GM18858 (cell line): ENCODE measurements around the gene TNNT1.
"Not testable (repeated sequence)": the region's sequence is repeated elsewhere in the genome, so short reads cannot be mapped to it uniquely, and the experiment has no call there.

Experiments
- ATAC-seq: cut with Tn5 transposase; IDR thresholded peaks from one replicate; pipeline ENCODE4 v1.9.1; 2021; ENCODE audit not compliant: unreplicated experiment

Gene TNNT1

GRCh38 chr19:55171440-55171839, 22.4 kb upstream of the TNNT1 start:
- ATAC-seq, result no peak

DNA sequence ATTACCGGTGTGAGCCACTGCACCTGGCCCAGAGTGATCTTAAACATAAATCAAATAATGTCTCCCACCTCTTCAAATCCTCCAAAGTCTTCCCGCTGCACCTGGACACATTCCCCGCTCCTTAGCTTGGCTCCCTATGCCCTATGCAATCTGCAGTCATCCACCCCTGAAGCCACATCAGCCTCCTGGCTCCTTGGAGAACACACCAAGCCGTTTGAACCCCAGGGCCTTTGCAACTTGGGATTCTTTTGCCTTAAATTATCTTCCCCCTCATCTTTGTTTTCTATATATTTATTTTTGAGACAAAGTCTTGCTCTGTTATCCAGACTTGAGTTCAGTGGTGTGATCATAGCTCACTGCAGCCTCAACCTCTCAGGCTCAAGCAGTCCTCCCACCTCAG, 20.1 kb upstream of the TNNT1 start:
- no peak for ATAC-seq

- no peak for ATAC-seq
Measured at GRCh38 chr19:55166530-55167268, 17.7 kb upstream of the TNNT1 start, which contains the start of gene DNAAF3. TSS of gene DNAAF3 (minus strand) at chr19:55166613. CDS start at chr19:55166413, 200 bp downstream.

DNA sequence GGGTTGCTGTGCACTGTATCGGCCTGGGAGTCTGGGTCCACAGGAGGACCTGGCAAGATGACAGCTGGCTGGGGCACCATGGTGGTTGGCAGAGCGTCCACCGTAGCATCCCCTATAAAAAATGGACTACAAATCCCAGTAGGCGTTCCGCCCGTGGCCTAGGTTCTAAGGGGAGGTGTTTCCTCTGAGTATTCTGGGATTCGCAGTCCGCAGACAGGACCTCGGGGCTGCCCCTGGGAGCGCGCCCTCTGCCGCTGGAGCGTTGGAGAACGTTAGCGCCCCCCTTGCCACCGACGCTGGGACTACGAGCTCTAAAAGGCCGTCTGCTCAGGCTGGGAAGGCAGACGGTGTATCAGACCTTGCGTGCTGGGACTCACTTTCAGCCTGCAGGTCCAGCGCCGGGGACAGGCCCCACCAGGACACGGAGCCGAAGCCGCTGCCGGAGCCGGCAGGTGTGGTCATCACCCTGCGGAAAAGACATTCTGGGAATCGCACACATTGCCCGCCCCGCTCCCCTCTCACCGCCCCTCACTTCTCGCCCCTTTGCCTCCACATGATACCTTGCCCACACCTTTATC, 17.0 kb upstream of the TNNT1 start:
- no peak for ATAC-seq

GRCh38 chr19:55161571-55162322, 12.7 kb upstream of the TNNT1 start:
- no peak for ATAC-seq

- no peak for ATAC-seq
Measured at GRCh38 chr19:55160986-55161365, 12.0 kb upstream of the TNNT1 start.

DNA sequence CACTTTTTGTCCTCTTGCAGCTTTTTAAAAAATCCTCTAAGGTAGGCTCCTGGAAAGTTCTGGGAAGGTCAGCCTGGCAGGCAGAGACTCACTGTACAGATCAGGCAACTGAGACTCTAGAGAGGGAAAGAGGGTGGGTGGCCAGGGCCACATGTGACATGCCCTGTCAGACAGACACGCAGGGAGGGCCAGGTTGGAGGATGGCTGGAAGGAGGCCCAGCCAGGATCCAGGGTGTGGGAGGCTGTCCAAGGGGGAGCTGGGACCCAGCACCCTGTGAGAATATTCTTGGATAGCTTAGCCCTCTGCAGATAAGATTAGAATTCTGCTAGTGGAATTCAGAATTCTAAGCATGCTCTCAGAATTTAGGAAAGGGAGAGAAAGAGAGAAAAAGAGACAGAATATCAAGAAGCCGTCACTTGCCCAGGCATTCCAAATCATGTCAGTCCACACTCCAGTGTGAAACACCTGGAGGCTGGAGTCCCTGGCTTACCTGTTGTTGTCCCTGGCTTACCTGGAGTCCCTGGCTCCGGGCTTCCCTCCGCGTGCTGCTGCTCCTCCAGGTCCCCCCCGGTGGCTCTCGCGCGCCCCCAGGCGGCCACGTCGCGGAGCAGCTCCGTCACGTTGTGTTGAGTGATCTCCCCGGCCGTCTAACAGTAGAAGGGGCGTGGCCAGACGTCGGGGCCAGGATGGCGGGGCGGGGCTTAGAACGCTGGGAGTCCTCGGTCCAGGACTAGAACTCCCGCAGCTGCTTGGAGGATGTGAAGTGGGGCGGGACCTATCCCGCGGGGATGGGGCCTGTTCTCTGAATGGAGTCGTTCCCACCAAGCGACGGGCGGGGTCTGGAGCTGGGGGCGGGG, 11.4 kb upstream of the TNNT1 start:
- no peak for ATAC-seq

DNA sequence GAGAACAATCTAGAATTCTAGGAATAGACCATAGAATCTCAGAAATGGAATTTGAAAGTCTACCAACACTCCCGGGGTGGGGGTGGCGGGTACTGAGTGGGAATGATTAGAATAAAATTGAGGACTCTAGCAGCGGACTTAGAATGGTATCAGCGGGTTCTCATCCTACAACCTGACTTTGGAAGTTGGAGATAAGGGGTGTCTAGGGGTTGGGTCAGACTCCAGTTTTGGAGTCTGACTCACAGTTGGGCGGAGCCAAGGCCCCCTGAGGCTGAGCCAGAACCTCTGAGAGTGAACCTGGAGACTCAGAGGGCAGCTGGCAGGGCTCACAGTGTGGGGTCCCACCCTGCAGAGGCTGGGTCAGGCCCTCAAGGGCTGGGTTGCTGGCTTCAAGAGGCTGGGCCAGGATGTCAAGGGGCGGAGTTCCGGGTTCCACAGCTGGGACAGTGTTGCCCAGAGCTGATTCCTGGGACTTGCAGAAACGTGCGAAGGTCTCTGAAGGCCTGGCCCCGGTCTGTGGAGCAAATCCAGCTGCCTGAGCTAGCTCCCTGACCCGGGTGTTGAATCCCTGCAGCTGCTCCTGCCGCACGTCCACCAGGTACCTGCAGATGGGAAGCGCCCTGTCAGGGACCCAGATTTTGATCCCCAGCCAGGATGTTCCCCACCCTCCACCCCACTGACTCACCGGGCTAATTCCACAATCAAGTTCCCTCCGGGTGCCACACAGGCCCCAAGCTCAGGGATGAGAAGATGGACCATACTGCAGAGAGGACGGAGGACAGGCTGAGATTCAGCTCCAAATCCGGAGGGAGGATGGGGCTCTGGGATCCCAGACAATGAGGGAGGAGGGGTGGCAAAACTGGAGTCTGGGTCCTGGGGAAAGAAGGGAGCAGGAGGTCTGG, 10.1 kb upstream of the TNNT1 start:
- ATAC-seq, result no peak

DNA sequence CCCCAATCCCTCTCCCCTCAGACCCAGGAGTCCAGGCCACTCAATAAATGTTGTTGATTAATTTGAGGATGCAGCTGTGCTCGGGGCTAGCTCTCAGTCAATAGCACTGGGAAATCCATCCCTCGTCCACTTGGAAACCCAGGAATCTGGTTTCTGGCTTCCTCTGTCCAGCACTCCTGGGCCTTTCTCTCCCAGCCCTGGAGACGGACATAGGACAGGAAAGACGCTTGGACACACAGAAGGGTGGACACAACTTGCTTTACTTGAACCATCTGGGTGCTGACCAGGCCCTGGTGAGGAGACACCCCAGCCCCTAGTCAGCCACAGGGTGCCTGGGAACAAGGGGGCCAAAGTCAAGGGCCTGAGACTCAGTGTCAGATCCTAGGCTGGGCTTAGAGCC, 9.4 kb upstream of the TNNT1 start:
- ATAC-seq, result no peak

DNA sequence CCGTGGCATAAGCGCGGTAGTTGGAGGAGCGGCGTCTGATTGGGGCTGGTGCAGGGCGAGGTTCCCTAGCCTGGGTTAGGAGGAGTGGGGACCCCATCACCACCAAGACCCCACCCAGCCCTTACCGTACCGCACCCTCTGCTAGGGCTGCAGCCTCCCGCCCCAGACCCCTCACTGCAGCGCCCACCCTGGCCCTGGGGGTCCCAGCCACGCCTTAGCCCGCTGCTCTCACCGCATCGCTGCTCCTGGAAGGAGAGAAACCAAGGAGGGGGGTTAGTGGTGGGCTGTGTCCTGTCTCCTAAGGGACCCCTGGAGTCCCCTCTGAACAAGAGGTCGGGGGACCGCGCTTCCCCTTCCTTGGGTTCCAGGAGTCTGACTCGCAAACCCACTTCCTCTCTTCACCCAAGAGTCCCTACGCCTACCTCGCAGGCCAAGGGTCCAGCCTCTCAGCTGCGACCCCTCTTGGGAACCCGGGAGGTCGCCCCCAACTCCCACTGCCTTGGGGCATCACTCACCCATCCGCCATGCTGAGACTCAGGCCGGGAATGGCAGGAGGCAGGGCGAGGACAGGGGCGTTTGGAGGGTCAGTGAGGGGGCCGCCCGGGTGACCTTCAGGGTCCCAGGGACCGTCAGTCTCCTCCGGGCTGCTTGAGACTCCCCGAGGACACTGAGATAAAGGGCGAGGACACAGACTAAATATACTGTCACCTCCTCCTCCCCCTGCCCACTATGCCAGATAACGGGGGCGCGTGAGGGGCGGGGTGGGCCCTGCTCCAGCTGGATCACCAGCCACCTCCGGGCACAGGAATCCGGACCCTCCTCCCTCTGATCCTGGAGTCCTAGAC, 8.3 kb upstream of the TNNT1 start, which contains the start of gene TNNI3:
TSS of gene TNNI3 (minus strand) at position 669 of the 845 bp plus-strand sequence. CDS start at position 526, 143 bp downstream.
- ATAC-seq, result no peak

DNA sequence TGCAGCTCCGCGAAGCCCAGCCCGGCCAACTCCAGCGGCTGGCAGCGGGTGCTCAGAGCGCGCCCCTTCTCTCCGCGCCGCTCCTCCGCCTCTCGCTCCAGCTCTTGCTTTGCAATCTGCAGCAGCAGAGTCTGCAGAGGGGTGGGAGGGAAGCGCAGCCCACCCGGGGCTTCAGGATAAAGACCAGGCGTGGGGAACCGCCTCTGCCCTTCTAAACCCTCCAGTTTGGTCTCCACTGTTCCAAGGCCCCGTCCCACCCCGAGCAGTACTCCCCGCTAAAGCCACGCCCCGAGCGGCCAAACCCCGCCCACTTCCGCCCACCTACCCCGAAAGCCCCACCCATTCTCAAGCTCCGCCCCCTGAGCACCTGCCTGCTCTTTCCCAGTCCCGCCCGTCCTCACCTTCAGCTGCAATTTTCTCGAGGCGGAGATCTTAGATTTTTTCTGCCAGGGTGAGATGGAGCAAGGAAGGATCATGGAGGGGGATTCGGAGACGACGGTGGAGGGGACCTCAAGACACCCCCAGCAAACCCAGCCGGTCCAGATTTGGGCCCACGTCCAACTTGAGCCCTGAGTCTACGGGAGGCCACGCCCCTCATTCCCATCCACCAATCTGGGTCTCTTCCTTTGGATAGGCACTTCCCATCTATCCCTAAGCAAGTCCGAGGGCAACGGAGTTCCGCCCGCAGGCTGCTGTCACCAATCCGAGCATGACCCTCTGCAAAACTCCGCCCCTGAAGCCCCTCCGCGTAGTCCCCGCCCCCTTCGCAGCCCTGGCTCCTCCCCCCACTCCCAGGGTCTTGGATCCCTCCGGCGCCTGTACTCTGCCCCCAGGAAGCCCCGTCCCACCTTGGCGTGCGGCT, 7.4 kb upstream of the TNNT1 start:
- no peak for ATAC-seq

GRCh38 chr19:55155784-55156183, 6.8 kb upstream of the TNNT1 start:
- ATAC-seq, result not testable (repeated sequence)

DNA sequence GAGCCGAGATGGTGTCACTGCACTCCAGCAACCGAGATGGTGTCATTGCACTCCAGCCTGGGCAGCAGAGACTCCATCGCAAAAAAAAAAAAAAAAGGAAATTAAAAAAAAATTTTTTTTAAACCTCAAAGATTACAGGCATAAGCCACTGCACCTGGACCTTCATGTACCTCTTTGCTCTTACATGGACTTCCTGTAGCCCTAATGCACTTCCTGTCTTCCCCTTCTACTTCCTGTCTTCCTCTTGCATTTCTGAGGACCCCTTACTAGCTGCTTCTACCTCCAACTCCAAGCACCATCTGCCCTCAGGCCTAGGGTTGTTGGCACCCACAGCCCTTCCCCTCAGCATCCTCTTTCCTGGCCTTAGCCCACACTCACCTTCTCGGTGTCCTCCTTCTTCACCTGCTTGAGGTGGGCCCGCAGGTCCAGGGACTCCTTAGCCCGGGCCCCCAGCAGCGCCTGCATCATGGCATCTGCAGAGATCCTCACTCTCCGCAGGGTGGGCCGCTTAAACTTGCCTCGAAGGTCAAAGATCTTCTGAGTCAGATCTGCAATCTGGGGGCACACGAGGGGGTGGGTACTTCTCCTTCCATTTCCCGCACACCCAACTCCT, 4.8 kb upstream of the TNNT1 start:
- no peak for ATAC-seq

GRCh38 chr19:55152017-55152416, 3.0 kb upstream of the TNNT1 start:
- ATAC-seq, result no peak

GRCh38 chr19:55147545-55148251, 1.3 kb downstream of the TNNT1 start:
- no peak for ATAC-seq

DNA sequence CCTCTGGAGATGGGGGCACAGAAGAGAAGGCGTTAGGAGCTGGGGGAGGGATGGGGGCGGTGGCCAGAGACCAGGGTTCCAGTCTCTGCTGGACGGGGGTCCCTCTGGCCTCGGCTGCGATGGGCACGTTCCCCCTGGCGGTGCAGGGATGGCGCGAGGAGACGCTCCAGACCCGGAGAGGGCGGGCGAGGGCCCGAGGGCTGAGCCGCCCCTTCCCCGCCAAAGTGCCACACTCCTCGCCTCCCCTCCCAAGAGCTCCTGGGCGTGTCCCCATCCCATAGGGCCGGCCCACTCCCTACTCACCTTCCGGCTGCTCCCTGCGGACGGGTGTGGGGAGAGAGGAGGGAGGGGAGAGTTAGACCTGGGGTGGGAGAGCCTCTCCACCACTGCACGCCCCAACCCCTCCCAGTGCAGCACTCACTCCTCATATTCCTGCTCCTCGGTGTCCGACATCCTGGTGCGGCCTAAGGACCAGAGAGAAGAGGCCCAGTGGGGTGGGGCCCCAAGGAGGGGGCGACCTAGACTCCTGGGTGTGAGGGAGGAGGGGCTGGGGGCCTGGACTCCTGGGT, 2.2 kb downstream of the TNNT1 start:
- ATAC-seq, result no peak
